HG03103 (cell line): Measurements from ENCODE around the gene TMCO4.

Experiments
- ATAC-seq: cut with Tn5 transposase; IDR thresholded peaks from one replicate; pipeline ENCODE4 v1.9.1; 2021; ENCODE audit warnings: low read depth; ENCODE audit not compliant: unreplicated experiment

TMCO4 gene

GRCh38 chr1:19694298-19694697 is 105.4 kb downstream of the TMCO4 start:
- no peak for ATAC-seq

GRCh38 chr1:19690342-19690741 is 109.4 kb downstream of the TMCO4 start:
- ATAC-seq, result no peak

DNA sequence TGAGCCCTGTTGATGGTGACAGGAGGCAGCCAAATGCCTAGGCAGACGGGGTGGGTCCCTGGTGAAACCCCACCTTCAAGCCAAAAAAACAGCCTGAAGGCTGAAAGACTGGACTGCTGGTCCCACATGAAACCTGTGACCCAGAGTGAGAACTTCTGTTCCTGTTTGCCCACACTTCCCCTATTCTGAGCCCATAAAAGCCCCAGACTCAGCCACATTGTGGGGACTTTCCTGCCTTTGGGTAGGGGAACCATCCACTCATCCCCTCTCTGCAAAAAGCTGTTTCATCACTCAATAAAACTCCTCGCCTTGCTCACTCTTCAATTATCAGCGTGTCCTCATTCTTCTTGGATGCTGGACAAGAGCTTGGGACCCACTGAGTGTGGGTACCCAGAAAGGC is 109.9 kb downstream of the TMCO4 start:
- no peak for ATAC-seq

DNA sequence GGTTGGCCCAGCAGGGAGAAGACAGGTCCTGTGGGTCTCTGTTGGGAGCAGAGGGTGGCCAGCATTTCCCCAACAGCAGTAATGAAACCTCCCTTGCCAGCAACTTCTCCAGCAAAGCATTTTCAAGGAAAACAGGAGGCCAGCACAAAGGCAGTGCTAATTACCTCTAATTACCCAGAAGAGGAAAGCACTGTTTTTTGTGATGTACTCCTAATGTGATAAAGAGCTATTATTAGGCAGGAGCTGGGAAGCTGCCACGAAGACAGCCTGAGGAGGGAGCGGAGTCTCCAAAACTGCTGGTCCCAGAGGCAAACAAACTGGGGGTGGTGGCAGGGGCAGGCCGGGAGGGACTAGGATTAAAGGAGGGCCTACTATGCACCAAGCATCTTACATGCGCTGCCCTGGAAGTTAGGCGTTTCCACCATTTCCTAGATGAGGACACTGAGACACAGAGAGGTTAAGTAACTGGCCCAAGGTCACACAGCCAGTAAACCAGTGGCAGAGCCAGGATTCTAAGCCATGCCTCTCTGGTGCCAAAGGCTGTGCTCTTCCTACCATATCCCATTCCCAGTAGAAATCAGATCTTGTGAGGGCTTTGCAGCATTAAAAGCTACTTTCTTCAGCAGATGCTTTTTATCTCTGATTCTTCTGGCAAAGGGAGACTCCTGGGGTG is 110.5 kb downstream of the TMCO4 start:
- no peak for ATAC-seq

- ATAC-seq, result no peak
Observed at GRCh38 chr1:19688041-19688842, 111.5 kb downstream of the TMCO4 start.

DNA sequence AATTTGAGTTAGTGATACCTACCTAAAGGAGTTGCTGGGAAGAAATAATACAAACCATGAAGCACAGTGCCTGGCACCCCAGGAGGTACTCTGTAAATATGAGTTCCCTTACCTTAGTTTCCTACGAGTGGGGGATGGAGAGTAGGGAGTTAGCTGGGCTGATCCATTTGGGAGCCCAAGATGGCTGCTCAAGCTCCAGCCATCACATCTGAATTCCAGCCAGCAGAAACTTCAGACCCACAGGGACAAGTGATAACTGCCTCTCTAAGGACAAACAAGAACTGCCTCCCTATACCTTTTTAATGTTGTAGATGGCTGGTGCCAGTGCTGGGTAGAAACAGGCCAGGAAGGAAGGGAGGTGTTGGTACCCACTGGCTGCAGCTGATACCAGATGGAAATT is 112.3 kb downstream of the TMCO4 start:
- no peak for ATAC-seq

DNA sequence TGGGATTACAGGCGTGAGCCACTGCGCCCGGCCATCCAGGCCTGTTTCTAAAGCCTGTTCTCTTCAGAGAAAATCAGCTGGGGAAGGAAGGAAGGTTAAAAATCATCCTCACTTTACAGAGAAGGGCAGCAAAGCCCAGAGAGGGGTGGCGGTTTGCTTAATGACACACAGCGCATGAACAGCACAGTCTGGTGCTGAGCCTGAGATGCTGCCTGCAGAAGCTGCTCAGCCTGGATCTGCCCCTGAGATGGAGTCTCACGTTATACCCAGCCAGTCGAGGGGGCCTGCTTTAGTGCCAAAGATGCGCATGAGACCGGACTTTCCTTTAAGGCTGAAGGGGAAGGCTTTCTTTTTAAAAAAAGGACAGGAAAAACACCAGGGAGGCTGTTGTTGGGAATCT is 113.7 kb downstream of the TMCO4 start:
- no peak for ATAC-seq

- ATAC-seq, result no peak
Observed at GRCh38 chr1:19684677-19685076, 115.0 kb downstream of the TMCO4 start.

DNA sequence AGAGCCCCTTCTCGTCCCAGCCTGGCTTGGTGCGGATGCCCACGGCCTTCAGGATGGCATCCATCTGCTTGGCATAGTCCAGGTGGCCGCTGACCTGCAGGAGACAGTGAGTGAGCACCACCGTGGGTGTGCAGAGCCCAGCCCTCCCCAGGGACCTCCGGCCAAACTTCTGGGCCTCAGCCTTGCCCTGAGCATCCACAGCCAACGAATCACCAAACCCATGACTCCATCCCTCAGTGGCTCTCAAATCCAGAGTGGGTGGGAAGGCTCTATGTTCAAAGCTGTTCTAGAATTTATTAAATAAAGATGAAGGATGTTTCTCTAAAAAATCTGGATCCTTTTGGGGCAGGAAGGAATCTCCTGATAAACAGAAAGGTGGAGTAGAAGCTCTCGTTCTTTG is 116.4 kb downstream of the TMCO4 start:
- ATAC-seq, result no peak

DNA sequence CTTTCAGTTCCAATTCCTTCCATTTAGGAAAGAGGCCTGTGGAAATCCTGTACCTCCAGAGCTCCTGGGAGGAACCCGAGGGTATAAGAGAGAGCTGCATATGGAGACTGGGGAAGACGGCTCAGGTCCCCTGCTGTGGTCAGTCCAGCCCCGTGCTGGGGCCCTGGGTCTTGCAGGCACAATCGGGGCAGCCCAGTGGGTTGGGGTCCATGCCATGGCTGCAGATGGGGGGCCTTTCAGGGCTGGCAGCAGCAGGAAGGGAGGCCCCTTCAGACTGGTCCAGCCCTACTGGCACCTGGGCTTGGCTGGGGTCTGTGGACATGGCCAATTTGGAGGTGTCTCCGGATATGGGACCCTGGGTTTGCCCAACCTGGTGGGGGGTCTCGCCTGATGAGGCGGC is 116.8 kb downstream of the TMCO4 start:
- ATAC-seq, result no peak

GRCh38 chr1:19682257-19682656 is 117.5 kb downstream of the TMCO4 start:
- ATAC-seq, result no peak

DNA sequence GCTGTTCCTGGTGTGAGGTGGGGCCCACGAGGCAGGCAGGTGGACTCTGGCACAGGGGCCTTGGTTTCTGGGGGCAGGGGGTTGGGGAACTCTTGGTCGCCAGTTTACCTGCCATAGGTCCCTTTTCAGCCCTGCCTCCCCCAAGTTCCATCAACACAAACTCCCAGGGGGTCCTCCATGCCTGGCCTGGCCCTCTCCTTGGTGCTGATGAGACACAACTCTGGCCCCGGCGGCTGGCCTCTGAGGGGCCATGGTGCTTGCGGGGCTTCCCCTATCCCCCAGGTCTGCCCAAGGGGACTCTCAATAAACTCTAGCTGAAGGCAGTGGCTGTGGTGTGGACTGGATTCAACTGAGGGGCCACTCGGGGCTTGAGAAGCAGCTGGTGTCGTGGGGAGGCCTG is 119.1 kb downstream of the TMCO4 start:
- ATAC-seq, result no peak

DNA sequence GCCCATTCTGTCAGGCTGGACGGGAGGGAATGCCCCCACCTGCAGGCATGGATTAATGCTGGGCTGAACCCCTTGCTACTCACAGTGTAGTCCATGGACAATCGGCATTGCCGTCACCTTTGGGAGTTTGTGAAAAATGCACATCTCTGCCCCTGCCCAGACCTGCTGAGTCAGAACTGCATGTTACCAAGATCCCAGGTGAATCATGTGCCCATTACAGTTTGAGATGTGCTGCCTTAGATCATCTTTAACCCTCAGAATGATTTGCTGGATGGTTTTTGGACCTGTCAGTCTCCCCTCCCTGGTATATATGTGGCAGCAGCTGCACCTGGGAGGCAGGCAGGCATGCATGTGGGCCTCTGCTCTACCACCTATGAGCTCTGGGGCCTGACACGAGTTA is 120.0 kb downstream of the TMCO4 start:
- ATAC-seq, result no peak

DNA sequence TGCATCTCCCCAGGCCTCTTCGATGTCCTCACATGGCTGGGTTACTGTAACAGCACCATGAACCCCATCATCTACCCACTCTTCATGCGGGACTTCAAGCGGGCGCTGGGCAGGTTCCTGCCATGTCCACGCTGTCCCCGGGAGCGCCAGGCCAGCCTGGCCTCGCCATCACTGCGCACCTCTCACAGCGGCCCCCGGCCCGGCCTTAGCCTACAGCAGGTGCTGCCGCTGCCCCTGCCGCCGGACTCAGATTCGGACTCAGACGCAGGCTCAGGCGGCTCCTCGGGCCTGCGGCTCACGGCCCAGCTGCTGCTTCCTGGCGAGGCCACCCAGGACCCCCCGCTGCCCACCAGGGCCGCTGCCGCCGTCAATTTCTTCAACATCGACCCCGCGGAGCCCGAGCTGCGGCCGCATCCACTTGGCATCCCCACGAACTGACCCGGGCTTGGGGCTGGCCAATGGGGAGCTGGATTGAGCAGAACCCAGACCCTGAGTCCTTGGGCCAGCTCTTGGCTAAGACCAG is 120.7 kb downstream of the TMCO4 start:
- no peak for ATAC-seq

DNA sequence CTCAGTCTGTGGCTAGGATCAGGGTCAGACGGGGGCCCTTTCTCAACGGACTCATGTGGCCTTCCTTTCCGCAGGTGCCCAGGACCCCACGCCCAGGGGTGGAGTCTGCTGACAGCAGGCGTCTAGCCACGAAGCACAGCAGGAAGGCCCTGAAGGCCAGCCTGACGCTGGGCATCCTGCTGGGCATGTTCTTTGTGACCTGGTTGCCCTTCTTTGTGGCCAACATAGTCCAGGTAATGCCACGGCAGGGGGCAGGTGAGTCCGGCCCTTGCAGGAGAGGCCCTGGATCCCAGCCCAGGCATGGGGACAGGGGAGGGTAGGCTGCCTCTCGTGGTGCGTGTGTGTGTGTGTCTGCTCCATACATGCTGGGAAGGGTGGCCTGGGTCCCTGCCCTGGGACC is 121.2 kb downstream of the TMCO4 start:
- ATAC-seq, result no peak

- no peak for ATAC-seq
Observed at GRCh38 chr1:19676438-19676922, 123.2 kb downstream of the TMCO4 start.

- no peak for ATAC-seq
Observed at GRCh38 chr1:19675797-19676196, 123.9 kb downstream of the TMCO4 start.

- no peak for ATAC-seq
Observed at GRCh38 chr1:19672237-19672636, 127.5 kb downstream of the TMCO4 start.

- no peak for ATAC-seq
Observed at GRCh38 chr1:19670787-19671186, 128.9 kb downstream of the TMCO4 start.

- ATAC-seq, result no peak
Observed at GRCh38 chr1:19668888-19669287, 130.8 kb downstream of the TMCO4 start.

GRCh38 chr1:19665496-19666465 is 133.9 kb downstream of the TMCO4 start:
- ATAC-seq, result no peak
